Measurements from ENCODE around the gene DNTT. TPM values are rescaled to one million over a fixed set of nuclear protein-coding genes. Genes with fewer than 3 reads are reported as not detected.

The DNTT gene
- polyA plus RNA-seq, 1 donor from 2014 or later, result not detected

DNA sequence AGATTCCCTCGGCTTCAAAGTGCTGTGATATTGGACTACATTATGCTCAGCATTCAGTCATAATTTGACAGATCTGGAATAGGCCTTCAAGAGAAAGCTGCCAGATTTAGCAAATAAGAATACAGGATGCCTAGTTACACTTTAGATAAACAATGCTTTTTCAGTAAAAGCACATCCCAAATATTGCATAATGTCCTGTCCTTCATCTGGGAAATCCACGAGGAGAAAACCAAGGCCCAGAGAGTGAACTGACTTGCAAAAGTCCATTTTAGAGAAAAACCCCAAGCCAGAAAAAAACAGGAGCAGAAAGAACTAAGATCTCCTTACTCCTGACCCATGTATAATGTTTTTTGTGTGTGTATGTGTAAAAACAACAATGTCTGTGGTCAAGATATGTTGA, 20.9 kb upstream of the DNTT start:
- no peaks in the 10 kb centered on the region for H3K27me3 ChIP-seq (ENCODE audit: insufficient read depth, low read depth, low read length)
- no peak overlapping the region for H3K4me3 ChIP-seq (ENCODE audit: low read length)
- H3K9me2 ChIP-seq (ENCODE audit: insufficient read depth, low read length), result no peaks in the 10 kb centered on the region
- no peaks in the 10 kb centered on the region for H3F3A ChIP-seq (ENCODE audit: insufficient read depth, low read length, poor library complexity, severe bottlenecking)
- H4K20me1 ChIP-seq (ENCODE audit: insufficient read depth), result no peaks in the 10 kb centered on the region
- H3K4me2 ChIP-seq (ENCODE audit: low read length), result no peak overlapping the region
- no peak for TF ChIP-seq TAF1 (IDR thresholded peaks at IDR 0.05; ENCODE audit: low read depth)
- TF ChIP-seq MXI1 (conservative IDR thresholded peaks at IDR 0.05; ENCODE audit: poor library complexity, severe bottlenecking), result no peak
- TF ChIP-seq, protein P1, sequence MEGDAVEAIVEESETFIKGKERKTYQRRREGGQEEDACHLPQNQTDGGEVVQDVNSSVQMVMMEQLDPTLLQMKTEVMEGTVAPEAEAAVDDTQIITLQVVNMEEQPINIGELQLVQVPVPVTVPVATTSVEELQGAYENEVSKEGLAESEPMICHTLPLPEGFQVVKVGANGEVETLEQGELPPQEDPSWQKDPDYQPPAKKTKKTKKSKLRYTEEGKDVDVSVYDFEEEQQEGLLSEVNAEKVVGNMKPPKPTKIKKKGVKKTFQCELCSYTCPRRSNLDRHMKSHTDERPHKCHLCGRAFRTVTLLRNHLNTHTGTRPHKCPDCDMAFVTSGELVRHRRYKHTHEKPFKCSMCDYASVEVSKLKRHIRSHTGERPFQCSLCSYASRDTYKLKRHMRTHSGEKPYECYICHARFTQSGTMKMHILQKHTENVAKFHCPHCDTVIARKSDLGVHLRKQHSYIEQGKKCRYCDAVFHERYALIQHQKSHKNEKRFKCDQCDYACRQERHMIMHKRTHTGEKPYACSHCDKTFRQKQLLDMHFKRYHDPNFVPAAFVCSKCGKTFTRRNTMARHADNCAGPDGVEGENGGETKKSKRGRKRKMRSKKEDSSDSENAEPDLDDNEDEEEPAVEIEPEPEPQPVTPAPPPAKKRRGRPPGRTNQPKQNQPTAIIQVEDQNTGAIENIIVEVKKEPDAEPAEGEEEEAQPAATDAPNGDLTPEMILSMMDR (IDR thresholded peaks at IDR 0.05; ENCODE audit: poor library complexity, severe bottlenecking), result no peak
- TF ChIP-seq POLR2AphosphoS5 (IDR thresholded peaks at IDR 0.05), result no peak
- no peaks in the 10 kb centered on the region for H3K9me3 ChIP-seq (ENCODE audit: low read length)
- no peak overlapping the region for H3K27ac ChIP-seq (ENCODE audit: low read length)
- no peaks in the 10 kb centered on the region for H3K79me2 ChIP-seq (replicated peaks; ENCODE audit: insufficient read depth, low read length)
- no peaks in the 10 kb centered on the region for H3K36me3 ChIP-seq (ENCODE audit: insufficient read depth, low read length)
- H2AFZ ChIP-seq (ENCODE audit: low read depth, low read length), result no peak overlapping the region
- H3K9ac ChIP-seq (ENCODE audit: low read length), result no peak overlapping the region

DNA sequence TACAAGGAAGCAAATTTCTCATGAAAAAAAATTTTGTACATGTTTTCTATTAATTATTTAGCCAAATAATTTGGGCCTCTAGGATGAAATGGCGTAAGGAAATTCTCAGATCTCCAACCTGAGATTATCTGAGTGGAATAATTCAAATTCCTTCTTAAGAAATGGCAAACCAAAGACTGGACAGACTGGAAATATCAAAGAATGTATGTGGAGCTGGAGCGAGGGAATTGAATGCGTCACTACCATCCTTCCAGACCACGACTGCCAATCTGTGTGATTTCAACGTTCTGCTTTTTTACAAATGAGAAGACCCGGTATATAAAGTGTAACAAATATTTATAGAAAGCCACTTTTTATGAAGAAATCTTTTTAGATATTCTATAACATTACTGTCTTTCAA, 20.5 kb upstream of the DNTT start:
- Histone ChIP-seq H3K4me2 (ENCODE audit: low read length) (no peak overlapping the region), H3K27me3 (ENCODE audit: insufficient read depth, low read depth, low read length) (no peaks in the 10 kb centered on the region), H3K27ac (ENCODE audit: low read length) (no peak overlapping the region), H3K36me3 (ENCODE audit: insufficient read depth, low read length) (no peaks in the 10 kb centered on the region), H3K9ac (ENCODE audit: low read length) (no peak overlapping the region), H3K4me3 (ENCODE audit: low read length) (no peak overlapping the region), H4K20me1 (ENCODE audit: insufficient read depth) (no peaks in the 10 kb centered on the region), H3K9me3 (ENCODE audit: low read length) (no peaks in the 10 kb centered on the region), H3F3A (ENCODE audit: insufficient read depth, low read length, poor library complexity, severe bottlenecking) (no peaks in the 10 kb centered on the region), H3K79me2 (replicated peaks; ENCODE audit: insufficient read depth, low read length) (no peaks in the 10 kb centered on the region), H2AFZ (ENCODE audit: low read depth, low read length) (no peak overlapping the region), H3K9me2 (ENCODE audit: insufficient read depth, low read length) (no peaks in the 10 kb centered on the region)
- TF ChIP-seq SMC3 (conservative IDR thresholded peaks at IDR 0.05; ENCODE audit: poor library complexity), result no peak
- TF ChIP-seq POLR2AphosphoS5 (IDR thresholded peaks at IDR 0.05), result no peak
- TF ChIP-seq EP300 (conservative IDR thresholded peaks at IDR 0.05; ENCODE audit: poor library complexity, severe bottlenecking), result no peak
- TF ChIP-seq MXI1 (conservative IDR thresholded peaks at IDR 0.05; ENCODE audit: poor library complexity, severe bottlenecking), result no peak
- TF ChIP-seq, protein P1 (IDR thresholded peaks at IDR 0.05; ENCODE audit: poor library complexity, severe bottlenecking), result no peak
- TF ChIP-seq EZH2 (IDR thresholded peaks at IDR 0.05; ENCODE audit: borderline replicate concordance, insufficient read depth, low read length, poor library complexity, severe bottlenecking), result no peak
- TF ChIP-seq, protein P2, sequence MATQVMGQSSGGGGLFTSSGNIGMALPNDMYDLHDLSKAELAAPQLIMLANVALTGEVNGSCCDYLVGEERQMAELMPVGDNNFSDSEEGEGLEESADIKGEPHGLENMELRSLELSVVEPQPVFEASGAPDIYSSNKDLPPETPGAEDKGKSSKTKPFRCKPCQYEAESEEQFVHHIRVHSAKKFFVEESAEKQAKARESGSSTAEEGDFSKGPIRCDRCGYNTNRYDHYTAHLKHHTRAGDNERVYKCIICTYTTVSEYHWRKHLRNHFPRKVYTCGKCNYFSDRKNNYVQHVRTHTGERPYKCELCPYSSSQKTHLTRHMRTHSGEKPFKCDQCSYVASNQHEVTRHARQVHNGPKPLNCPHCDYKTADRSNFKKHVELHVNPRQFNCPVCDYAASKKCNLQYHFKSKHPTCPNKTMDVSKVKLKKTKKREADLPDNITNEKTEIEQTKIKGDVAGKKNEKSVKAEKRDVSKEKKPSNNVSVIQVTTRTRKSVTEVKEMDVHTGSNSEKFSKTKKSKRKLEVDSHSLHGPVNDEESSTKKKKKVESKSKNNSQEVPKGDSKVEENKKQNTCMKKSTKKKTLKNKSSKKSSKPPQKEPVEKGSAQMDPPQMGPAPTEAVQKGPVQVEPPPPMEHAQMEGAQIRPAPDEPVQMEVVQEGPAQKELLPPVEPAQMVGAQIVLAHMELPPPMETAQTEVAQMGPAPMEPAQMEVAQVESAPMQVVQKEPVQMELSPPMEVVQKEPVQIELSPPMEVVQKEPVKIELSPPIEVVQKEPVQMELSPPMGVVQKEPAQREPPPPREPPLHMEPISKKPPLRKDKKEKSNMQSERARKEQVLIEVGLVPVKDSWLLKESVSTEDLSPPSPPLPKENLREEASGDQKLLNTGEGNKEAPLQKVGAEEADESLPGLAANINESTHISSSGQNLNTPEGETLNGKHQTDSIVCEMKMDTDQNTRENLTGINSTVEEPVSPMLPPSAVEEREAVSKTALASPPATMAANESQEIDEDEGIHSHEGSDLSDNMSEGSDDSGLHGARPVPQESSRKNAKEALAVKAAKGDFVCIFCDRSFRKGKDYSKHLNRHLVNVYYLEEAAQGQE (IDR thresholded peaks at IDR 0.05; ENCODE audit: borderline replicate concordance), result no peak
